Measurements from ENCODE around the gene TOP2B. TPM values are rescaled to one million over a fixed set of nuclear protein-coding genes. Genes with fewer than 3 reads are reported as not detected.

The TOP2B gene
- total and polyA plus RNA-seq, 2 experiments from 2014 or later = 92.0 to 179 TPM

DNA sequence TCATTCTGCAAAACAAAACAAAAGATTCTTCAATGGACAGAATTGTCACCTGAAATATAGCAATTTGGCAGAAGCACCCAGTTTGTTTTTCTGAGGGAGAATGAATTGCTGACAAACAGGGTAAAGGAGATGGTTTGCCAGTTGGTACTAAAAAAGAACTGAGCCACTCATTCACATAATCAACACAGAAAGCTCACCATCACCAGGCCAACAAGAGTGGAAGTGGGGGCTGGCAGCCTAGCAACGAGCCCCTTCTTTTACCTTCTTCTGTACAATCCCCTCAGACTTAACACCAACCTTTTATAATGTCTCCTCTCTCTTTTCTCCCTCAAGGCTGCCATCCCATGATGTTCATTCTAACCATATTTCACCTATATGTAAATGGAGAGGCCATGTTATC is 5.9 kb downstream of the TOP2B start:
- no peak for ATAC-seq
- Histone ChIP-seq H3K4me1 (ENCODE audit: insufficient read depth) (peaks cover 37% of the 10 kb centered on the region), H3K27ac (ENCODE audit: low read depth) (no peak overlapping the region), H2AFZ (no peak overlapping the region), H4K20me1 (replicated peaks; ENCODE audit: insufficient read depth) (peaks cover 39% of the 10 kb centered on the region), H3K79me2 (replicated peaks; ENCODE audit: insufficient read depth) (peaks cover 100% of the 10 kb centered on the region), H3K4me3 (no peak overlapping the region), H3K9me2 (ENCODE audit: insufficient read depth) (no peaks in the 10 kb centered on the region), H3K4me2 (no peak overlapping the region), H3K27me3 (ENCODE audit: insufficient read depth) (no peaks in the 10 kb centered on the region), H3F3A (replicated peaks; ENCODE audit: low read depth) (no peaks in the 10 kb centered on the region), H3K36me3 (ENCODE audit: insufficient read depth) (no peaks in the 10 kb centered on the region)
- H3K4me1 Mint-ChIP-seq = peaks cover 41% of the 10 kb centered on the region
- H3K27me3 Mint-ChIP-seq (ENCODE audit: insufficient read depth, low read depth, poor library complexity) = no peaks in the 10 kb centered on the region
- no peak overlapping the region for H3K4me3 Mint-ChIP-seq
- DNase-seq (ENCODE audit: low spot score) = no peak
- no peaks in the 10 kb centered on the region for H3K36me3 Mint-ChIP-seq (ENCODE audit: low read depth)
- no peaks in the 10 kb centered on the region for H3K9me3 Mint-ChIP-seq
- TF ChIP-seq EZH2phosphoT487 (IDR thresholded peaks at IDR 0.05; ENCODE audit: unreplicated experiment) (no peak), NANOG (IDR thresholded peaks at IDR 0.05; ENCODE audit: borderline replicate concordance) (no peak), STAT1 (IDR thresholded peaks at IDR 0.05; ENCODE audit: unreplicated experiment) (no peak), CREB1 (CRISPR knock-in tag; IDR thresholded peaks at IDR 0.05; ENCODE audit: low read depth) (no peak), ZNF331 (CRISPR knock-in tag; IDR thresholded peaks at IDR 0.05; ENCODE audit: low read depth) (no peak), EZH2 (IDR thresholded peaks at IDR 0.05; ENCODE audit: low read depth, unreplicated experiment) (no peak), JUNB (IDR thresholded peaks at IDR 0.05; ENCODE audit: unreplicated experiment) (no peak), ZNF114 (CRISPR knock-in tag; IDR thresholded peaks at IDR 0.05) (no peak)
- TF ChIP-seq, protein P1, sequence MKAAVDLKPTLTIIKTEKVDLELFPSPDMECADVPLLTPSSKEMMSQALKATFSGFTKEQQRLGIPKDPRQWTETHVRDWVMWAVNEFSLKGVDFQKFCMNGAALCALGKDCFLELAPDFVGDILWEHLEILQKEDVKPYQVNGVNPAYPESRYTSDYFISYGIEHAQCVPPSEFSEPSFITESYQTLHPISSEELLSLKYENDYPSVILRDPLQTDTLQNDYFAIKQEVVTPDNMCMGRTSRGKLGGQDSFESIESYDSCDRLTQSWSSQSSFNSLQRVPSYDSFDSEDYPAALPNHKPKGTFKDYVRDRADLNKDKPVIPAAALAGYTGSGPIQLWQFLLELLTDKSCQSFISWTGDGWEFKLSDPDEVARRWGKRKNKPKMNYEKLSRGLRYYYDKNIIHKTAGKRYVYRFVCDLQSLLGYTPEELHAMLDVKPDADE (IDR thresholded peaks at IDR 0.05) = no peak
- TF ChIP-seq, protein P2, sequence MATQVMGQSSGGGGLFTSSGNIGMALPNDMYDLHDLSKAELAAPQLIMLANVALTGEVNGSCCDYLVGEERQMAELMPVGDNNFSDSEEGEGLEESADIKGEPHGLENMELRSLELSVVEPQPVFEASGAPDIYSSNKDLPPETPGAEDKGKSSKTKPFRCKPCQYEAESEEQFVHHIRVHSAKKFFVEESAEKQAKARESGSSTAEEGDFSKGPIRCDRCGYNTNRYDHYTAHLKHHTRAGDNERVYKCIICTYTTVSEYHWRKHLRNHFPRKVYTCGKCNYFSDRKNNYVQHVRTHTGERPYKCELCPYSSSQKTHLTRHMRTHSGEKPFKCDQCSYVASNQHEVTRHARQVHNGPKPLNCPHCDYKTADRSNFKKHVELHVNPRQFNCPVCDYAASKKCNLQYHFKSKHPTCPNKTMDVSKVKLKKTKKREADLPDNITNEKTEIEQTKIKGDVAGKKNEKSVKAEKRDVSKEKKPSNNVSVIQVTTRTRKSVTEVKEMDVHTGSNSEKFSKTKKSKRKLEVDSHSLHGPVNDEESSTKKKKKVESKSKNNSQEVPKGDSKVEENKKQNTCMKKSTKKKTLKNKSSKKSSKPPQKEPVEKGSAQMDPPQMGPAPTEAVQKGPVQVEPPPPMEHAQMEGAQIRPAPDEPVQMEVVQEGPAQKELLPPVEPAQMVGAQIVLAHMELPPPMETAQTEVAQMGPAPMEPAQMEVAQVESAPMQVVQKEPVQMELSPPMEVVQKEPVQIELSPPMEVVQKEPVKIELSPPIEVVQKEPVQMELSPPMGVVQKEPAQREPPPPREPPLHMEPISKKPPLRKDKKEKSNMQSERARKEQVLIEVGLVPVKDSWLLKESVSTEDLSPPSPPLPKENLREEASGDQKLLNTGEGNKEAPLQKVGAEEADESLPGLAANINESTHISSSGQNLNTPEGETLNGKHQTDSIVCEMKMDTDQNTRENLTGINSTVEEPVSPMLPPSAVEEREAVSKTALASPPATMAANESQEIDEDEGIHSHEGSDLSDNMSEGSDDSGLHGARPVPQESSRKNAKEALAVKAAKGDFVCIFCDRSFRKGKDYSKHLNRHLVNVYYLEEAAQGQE (IDR thresholded peaks at IDR 0.05; ENCODE audit: unreplicated experiment) = no peak
- no peak overlapping the region for H3K27ac Mint-ChIP-seq

- Histone ChIP-seq H4K20me1 (replicated peaks; ENCODE audit: insufficient read depth) (peaks cover 31% of the 10 kb centered on the region), H3K4me1 (ENCODE audit: insufficient read depth) (peaks cover 39% of the 10 kb centered on the region), H3K4me2 (no peak overlapping the region), H3K79me2 (replicated peaks; ENCODE audit: insufficient read depth) (peaks cover 100% of the 10 kb centered on the region), H3F3A (replicated peaks; ENCODE audit: low read depth) (no peaks in the 10 kb centered on the region), H3K9me2 (ENCODE audit: insufficient read depth) (no peaks in the 10 kb centered on the region), H3K27ac (ENCODE audit: low read depth) (no peak overlapping the region), H2AFZ (no peak overlapping the region), H3K27me3 (ENCODE audit: insufficient read depth) (no peaks in the 10 kb centered on the region), H3K36me3 (ENCODE audit: insufficient read depth) (no peaks in the 10 kb centered on the region), H3K4me3 (no peak overlapping the region)
- DNase-seq (ENCODE audit: low spot score) = no peak
- Mint-ChIP-seq H3K9me3 (no peaks in the 10 kb centered on the region), H3K27ac (no peak overlapping the region), H3K27me3 (ENCODE audit: insufficient read depth, low read depth, poor library complexity) (no peaks in the 10 kb centered on the region), H3K36me3 (ENCODE audit: low read depth) (no peaks in the 10 kb centered on the region), H3K4me3 (no peak overlapping the region), H3K4me1 (peaks cover 51% of the 10 kb centered on the region)
- ATAC-seq = no peak
- TF ChIP-seq ZNF462 (CRISPR knock-in tag; IDR thresholded peaks at IDR 0.05) = no peak
These were observed 7.4 kb downstream of the TOP2B start for GRCh38 chr3:25657293-25657692.

Measured in GM23338 (cell line).